Activated effector memory CD4-positive, alpha-beta T cell treated with anti-CD3 and anti-CD28 coated beads, Interleukin-2, amount 50 U/mL, for 16 hours (primary cell): ENCODE data around the gene SORBS2.
"Not testable (repeated sequence)": the region's sequence is repeated elsewhere in the genome, so short reads cannot be mapped to it uniquely, and the experiment has no call there.

Source experiments
- DNase-seq: peaks from one replicate; pipeline ENCODE4 v3.0.0-alpha.2; 2020

The SORBS2 gene

DNA sequence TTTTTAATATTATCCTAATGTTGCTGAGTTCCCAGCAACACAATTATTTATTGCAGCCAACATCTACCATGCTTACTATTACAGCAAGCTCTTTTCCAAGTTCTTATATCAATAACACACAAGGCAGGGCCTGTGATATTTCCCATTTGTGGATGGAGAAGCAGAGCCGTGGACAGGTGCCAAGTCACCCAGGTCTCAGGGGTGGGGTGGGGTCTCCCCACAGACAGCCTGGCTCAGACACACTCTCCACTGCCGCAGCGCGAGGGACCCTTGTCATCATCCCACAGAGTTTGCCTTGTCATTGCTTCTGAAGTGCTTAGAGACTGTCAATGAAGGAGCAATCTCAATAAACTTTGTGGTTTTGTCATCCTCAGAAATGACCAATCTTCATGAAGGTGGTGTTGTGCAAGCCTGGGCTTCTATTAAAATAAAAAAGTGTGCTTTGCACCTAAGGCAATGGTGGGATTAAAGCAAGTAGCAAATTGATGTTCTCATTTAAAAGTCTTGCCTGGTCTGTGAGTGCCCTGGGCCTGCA is 76.1 kb downstream of the SORBS2 start:
- no peak for DNase-seq

DNA sequence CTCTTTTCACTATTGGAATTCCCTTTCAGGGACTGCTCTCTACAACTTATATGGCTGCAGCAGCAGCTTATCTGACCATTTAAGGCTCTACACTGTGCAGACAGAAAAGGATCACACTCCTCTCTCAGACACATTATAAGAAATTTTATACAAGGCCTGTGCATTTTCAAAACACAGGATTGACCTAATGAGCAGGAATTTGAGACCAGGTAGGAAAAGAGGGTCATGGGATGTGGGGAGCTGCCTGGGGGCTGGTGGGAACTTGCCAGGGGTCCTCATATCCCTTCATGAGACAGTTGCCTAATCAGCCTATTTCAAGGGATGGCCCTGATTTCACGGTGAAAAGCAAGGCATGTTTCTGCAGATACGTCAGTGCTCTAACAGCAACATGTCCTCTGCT is 77.1 kb downstream of the SORBS2 start:
- no peak for DNase-seq

DNA sequence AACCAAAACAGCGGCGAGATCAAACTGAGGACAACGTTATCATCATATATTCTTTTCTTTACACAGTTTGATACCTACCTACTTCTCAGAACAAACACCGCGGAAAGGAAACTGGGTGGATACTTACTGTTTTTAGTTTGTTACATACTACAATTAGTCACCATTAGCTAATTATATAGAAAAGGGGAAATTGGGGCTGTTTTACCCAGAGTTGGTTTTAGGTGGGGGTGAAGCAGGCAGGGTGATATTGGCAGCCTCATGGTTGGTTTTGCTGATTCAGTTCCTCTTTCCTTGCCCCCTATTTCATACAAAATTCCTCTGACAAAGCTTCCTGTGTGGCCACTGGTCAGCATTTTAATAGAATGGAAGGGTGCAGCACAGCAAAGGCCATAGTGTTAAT is 77.8 kb downstream of the SORBS2 start:
- no peak for DNase-seq

DNA sequence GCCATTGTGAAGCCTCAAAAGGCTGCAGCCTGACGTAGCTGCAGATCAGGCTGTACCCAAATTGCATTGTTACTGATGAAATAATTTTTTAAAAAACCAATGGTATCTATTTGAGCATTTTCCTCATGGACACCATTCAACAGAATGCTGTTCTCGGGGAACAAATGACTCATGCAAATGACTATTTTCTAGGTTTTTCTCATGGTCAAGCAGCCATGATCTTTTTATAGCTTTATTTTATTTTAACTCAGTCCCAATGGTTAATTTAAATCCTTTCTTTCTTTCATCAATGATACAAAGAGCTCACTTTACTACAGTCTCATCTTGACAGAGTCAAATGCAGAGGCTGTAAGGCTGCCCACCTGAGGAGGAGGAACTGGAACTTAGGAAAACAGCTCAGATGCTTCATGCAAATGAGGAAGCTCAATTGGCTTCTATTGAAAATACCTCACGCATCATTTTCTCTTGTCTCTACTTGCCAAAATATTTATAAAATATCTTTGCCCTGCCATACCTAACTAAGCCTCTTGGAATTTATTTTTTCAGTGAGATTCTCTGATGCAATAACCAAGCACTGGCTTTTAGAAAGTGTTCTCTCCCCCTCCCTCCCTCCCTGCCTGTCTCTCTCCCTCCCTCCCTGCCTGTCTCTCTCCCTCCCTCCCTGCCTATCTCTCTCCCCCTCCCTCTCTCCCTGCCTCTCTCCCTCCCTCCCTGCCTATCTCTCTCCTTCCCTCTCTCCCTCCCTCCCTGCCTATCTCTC is 81.0 kb downstream of the SORBS2 start:
- DNase-seq, result no peak

DNA sequence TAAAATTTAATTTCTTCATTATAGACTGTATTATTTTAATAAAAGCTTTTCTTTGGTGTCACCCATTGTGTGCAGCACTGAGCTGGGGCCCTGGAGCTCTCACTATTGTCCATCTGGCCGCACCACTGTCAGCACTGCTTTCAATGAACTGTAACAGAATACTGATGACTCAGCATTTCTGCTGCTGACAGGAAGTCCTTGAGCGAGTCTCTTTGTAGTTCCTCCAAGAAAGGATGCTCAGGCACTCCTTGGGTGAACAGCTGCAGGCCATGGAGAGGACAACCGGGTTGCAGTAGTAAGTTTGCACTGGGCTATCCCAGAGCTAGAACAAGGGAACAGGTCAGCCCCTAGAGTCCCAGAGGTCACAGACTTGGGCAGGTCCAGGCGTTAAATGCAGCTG is 81.6 kb downstream of the SORBS2 start:
- DNase-seq, result no peak

DNA sequence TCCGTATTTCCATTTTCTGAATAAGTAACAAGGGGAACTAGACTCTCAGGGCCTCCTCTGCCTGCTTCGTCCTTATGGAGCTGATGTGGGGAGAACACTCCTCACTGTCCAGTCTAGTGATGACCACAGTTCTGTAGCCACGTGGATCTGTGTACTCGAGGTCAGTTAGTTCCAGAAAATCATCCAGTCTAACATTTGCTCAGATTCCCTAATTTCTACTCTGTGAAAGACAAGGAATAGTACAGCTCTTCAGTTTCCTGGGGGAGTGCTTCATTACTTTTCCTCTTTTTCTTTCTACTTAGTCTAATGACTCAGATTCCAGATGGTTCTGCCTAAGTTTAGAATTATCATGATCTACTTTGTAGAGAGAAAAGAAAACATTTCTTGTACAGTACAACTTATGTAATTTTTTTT is 82.6 kb downstream of the SORBS2 start:
- no peak for DNase-seq

DNA sequence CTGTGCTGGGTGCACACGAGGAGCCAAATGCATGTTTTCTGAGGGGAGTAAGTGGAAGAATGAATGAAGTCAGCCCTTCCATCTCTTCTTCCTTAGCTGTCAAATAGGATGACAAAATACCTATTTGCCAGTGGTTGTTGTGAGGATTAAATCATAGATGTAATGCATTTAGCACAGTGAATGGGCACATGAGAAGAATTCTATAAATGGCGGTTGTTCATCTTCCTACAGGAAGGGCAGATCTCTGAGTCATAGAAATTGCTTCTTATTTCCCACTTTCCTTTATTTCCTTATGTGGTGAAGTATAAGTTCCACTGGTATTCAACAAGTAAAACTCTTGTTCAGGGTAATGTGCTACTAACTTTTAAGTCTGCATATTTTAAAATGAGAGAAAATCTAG is 83.1 kb downstream of the SORBS2 start:
- DNase-seq, result no peak

DNA sequence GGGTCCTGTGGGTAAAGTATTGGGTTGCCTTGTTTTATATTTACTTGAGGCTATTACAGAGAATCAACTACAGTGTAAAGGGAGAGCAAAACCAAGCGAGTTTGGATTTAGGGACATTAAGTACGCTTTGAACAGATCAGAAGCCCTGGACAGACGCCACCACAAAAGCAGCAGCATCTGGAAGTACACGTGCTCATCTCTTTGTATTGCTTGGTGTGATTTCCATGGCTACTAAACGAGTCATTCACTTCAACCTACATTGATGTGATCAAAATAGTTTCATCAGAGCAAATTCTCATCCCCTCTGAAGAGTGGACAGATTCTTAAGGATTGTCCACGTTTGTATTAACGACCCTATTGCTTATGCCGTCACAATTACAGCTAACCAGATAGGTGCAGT is 85.1 kb downstream of the SORBS2 start:
- DNase-seq, result no peak

DNA sequence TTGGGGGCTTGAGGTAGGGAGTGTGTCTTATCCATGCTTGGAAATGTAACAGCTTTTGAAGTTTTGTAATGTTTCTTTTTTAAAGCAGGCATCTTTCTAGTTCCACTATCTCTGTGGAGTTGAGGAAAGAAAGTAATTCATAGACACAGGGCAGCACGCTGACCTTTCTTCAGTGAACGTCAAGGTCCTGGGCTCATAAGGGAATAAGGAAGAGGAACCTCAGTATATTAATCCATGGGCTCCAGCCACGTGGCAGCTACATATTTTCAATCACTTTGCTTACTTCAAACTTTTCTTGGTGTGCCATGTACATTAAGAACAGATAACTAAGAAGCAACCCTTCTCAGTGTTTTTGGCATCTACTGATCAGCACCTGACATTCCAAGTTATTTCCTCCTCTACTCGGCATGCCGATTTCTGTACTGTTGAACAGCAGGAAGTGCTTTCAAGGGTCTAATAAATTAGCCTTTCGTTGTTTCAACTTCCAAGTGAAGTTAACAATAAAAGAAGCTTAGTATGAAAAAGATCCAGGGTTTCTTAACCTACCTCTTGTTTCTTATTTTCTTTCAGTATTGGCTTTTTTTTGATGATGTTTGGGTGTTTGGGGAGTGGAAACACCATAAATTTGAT is 88.2 kb downstream of the SORBS2 start:
- DNase-seq, result no peak

DNA sequence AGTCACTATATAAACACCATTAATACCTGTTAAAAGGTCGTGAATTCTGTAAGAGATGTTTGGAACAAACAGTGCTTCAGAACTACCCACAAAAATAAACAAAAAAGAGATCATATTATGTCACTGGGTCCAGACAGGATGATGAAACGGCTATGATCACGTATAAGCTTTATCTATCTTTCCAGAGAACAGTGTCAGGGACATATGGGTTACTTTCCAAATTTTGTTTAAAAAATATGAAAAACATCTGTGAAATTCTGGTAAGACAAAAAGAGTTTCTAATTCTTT is 90.0 kb downstream of the SORBS2 start:
- no peak for DNase-seq

DNA sequence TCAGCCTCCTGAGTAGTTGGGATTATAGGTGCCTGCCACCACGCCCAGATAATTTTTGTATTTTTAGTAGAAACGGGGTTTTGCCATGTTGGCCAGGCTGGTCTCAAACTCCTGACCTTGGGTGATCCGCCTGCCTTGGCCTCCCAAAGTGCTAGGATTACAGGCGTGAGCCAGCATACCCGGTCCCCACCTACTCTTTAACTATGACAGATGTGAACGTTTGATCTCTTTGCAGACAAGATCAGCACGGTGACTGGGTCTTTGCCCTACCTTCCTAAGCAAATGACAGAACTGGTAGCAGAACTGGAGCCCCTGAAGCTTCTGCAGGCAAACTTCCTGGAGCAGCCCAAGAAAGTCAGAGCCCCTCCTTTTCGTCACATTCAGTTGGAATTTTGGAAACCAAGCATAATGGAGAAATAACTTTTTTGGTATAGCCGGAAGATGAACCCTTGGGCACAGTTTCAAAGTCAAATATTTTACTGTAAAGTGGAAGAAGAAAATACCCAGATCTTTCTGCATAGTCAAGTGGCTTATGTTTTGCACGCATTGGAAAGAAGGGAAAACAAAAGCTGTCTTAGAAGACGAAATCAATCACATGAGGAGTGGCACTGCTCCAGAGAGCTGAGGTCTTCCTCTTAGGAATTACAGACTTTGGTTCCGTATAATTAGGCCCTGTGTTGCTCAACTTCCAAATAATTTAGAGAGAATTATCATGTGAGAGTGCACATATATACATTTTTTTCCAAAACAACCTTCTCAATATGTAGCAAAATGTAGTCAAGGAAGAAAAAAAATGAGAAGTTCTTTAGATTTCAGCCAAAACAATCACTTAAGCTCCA is 90.6 kb downstream of the SORBS2 start:
- no peak for DNase-seq

DNA sequence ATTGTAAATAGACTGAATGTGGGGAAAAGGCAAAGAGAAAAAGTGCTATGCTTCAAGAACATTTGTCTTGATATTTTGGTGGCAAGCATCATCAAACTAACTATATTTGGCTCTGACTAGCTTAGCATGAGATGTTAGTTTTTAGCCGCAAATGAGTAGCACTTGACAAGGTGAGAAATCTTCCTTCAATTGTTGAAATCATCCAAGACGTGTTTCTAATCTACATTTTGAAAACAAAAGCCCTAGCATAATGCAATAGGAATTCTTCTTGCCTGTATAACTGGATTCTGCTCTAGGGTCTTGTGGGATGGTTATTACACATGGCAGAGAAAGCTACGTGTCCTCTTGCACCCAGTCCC is 92.5 kb downstream of the SORBS2 start:
- no peak for DNase-seq

DNA sequence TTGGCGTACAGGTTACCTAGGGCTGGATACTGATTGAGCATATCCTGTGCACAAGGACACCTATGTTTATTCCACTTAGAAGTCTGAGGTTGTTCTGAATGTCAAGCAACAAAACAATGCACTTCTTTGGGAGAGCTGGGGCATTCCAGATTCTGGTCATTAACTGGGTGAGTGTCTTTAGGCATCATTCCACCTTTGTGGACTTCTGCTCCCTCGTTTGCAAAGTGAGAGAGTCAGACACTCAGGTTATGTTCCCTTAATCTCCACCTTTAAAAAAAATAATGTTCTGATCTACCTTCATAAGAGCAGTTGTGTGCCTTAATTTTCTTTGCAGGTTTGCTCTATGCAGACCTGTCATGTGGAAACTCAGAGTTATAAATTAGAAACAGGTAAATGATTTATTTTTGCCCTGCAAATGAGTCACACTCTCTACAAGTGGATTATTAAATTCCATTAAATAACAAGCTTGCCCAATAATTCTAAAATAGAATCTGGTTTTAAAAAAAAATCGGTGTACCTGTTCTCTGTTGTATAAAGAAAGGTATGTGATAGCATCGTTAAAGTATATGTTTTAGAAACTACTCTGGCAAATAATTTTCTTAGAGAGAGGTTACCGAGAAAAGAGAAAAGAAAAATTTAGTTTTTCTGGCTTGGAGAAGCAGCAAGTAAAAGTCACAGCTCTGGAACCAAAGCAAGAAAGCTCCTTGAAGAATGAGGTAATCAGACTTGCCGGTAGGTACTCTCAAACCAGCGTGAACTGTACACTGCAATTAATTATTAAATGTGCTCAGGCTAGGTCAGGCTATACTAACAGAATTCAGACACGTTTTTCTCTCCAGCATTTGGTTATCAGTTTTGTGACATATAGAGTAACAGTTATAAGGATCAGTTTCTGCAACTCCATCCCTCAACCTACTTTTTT is 93.2 kb downstream of the SORBS2 start:
- no peak for DNase-seq

DNA sequence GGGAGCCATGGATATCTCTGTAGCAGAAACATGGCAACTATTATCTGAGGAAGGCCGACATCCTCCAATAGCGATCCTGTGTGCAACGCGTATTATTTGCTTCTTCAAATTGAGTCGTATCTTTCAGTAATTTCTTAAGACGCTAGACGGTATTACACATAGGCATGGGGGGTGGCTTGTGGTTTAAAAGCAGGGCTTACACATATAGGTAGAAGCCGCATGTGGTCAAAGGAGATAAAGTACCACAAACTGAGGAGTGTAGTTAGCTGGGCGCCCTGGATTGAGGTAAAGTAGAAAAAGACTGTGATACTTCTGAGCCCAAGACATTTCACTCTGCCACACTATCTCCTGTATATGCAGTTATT is 94.6 kb downstream of the SORBS2 start:
- no peak for DNase-seq

DNA sequence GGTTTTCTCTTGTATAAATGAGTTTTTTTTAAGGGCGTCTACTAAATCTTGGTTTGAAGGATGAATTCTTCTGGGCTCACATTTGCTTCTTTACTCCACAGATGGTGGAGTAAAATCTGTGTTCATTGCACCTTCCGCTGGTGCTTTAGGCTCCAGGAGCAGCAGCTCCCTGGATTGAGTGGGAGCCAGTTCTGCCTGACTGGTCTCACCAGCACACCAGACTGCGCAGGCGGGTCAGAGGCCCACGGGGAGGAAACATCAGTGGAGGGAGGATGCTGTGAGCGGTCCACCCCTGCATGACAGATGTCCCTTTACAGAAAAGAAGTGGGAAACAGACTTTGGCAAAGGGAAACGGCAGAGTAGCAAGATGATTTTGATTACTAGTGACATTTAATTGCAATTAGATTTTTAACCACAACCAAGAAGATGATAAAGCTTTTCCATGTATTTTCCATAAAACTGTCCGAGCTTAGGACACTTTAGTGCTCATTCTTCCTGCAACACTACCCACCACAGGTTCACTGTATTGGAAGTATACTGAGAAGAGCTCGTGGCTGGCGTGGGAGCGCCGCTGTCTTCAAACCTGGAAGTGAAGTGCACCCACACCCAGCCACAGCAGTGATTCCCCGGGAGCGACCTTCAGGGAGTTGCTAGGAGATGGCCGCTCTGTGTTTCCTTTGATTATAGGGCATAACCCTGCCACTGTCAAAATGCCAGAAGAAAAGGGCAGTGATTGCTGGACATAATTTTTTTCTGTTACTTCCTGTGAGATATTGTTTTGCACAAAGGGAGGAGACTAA is 95.2 kb downstream of the SORBS2 start:
- DNase-seq, result no peak

DNA sequence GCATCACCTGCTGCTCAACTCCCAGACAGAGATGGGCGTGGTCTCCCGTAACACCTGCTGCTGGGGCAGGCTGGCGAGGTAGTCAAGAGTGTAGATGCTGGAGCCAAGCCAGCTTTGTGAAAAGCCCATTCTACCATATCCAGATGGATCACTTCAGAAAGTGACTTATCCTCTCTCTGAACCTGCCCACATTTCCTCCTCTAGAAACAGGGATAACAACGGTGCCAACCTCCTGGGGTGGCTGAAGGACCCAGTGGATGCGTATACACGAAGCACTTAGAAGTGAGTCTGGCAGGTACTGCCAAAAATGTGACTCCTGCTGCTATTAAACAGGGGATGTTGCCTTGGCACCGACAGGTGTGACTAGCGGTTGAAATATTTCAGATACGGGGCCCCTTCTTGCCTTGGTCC is 95.8 kb downstream of the SORBS2 start:
- DNase-seq, result no peak

DNA sequence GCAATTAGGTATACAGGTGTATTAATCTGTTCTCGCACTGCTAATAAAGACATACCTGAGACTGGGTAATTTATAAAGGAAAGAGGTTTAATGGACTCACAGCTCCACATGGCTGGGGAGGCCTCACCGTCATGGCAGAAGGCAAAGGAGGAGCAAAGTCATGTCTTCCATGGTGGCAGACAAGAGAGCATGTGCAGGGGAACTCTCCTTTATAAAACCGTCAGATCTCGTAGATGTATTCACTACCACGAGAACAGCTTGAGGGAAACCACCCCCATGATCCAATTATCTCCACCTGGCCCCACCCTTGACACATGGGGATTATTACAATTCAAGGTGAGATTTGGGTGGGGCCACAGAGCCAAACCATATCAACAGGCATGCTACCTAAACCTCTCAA is 97.5 kb downstream of the SORBS2 start:
- DNase-seq, result not testable (repeated sequence)

DNA sequence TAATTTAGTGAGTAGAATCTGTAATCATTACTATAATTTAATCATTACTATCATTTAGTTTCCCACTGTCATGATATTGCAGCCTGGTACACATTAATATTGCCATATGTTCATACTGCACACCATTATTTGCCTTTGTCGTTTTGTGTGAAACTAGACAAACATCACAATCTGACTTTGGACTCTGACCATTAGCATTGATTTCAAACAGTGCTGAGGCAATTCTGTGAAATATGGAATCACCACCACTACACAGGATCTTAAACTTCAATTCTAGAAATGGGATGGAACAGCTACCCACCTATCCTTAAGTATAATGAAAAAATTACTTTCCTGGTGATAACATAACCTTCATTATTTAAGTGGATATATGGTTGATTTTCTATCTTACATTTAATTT is 98.3 kb downstream of the SORBS2 start:
- no peak for DNase-seq

DNA sequence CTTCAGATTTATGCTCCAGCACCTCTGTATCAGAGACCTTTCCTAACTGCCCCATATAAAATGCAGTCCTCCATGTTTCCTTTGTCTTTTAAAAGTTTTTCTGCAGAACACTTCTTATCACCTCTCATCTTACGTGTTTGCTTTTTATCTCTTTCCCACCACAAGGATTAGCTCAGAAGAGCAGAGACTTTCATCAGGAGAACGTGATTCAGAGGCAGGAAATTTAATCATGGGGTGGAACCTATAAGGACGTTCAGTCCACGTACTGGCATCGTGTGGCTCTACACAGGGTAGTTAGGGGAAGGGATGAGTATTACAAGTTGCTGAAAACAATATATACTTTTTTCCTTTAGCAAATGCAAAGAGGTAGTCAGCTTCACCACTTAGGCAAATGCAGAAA is 98.7 kb downstream of the SORBS2 start:
- no peak for DNase-seq

DNA sequence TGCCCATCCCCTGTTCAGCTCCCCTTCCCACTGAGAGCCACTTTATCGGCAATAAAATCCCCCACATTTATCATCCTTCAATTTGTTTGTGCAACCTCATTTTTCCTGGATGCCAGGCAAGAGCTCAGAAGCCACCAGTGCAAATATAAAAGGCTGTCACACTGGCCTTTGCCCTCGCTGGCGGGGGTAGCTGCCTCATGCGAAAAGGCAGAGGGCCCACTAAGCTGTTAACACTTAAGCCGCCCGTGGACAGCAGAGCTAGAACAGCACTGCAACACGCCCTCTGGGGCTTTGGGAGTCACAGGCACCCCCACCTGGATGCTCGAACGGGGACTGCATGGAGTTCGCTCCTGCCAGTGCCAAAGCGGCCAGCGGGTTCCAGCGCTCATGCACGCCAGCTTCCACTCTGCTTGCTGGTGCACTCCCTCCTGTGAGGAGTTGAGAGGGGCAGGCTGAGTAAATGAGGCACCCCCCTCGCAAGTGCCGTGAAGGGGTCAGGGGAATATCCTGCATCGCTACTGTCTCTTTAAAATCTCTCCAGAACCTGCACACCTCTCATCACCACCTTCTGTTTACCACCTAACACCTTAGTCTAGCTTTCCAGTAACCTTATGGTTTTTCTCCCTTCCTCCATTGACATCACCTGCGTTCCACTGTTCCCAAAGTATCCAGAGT is 99.5 kb downstream of the SORBS2 start:
- DNase-seq, result no peak

DNA sequence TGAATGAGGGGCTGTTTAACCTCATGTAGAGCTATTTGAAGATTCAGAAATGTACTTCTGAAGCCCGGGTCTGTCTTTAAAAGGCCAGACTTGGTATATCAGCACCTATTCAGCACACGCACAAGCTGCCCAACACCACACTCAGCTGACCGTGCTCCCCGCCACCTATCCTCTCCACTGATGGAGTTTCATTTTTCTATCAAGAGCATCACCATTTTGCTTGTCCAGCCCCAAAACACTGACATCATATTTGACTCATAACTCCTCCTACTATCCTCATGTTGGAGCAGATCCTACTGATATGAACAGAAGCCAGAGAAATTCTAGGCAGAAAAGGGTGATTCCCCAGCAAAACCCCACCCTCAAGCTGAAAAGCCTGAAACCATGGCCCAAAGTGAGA is 100.3 kb downstream of the SORBS2 start:
- no peak for DNase-seq
